GM23248 (cell line): ENCODE data around the gene EXOC1.

Experiments used
- EZH2 ChIP-seq: fragments of 200-600 bp; sonication (generic); IDR thresholded peaks from 2 replicates; pipeline ENCODE4 v1.6.1; 2018; ENCODE audit warnings: antibody characterized with exemption, mild to moderate bottlenecking; ENCODE audit not compliant: insufficient read depth, poor library complexity, severe bottlenecking
- EZH2phosphoT487 ChIP-seq: fragments of 200-600 bp; sonication (generic); IDR thresholded peaks from 2 replicates; pipeline ENCODE4 v1.6.1; 2018; ENCODE audit warnings: antibody characterized with exemption, moderate library complexity, mild to moderate bottlenecking, low read depth; ENCODE audit not compliant: insufficient read depth

GRCh38 chr4:55912249-55912648 is 58.8 kb downstream of the EXOC1 start:
- no peak for TF ChIP-seq EZH2
- TF ChIP-seq EZH2phosphoT487: no peak
